ENCODE data around the gene BDNF.
"Not testable (repeated sequence)": the region's sequence is repeated elsewhere in the genome, so short reads cannot be mapped to it uniquely, and the experiment has no call there.

BDNF gene

DNA sequence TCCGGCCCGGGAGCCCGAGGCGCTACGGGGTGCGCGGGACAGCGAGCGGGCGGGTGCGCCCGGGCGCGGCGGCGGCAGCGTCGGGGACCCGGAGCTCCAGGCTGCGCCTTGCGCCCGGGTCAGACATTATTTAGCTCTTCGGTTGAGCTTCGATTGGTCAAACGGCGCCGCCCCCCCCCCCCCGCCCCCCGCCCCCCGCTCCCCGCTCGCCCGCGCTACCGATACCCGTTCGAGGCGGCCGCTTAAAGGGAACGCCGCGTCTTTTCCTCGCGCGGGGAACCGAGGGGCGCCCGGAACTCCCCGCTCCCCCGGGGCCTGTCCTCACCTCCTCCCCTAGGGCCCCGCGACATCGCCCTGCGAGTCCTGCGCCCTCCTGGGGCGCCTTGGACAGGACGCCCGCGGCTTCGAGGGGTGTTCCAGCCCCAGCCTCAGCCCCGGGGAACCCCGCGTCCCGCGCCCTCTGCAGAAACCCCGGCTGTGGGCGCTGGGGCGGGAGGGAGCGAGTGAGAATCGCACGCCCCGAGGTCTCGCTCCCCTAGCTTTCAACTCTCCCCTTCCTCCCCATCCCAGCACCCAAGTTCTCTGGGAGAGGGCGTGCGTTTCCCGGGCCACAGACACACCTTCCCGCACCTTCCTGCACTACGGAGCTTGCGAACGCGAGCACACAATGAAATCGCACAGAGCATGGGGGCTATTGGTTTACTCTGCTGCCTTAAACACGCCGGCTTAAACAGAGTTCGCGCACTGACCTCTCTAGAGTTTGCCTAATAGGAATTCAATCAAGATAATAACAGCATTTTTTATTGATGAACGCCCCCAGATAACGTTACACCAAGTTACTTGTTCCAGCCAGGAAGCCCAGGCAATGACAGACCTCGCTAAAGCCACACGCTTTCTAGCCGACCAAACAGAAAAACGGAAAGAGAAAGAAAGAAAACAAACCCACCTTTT is at the start of gene BDNF:
TSS of gene BDNF (minus strand) at position 105 of the 951 bp plus-strand sequence. CDS start 41,891 bp downstream, outside the sequence.
- TF ChIP-seq, protein P1, sequence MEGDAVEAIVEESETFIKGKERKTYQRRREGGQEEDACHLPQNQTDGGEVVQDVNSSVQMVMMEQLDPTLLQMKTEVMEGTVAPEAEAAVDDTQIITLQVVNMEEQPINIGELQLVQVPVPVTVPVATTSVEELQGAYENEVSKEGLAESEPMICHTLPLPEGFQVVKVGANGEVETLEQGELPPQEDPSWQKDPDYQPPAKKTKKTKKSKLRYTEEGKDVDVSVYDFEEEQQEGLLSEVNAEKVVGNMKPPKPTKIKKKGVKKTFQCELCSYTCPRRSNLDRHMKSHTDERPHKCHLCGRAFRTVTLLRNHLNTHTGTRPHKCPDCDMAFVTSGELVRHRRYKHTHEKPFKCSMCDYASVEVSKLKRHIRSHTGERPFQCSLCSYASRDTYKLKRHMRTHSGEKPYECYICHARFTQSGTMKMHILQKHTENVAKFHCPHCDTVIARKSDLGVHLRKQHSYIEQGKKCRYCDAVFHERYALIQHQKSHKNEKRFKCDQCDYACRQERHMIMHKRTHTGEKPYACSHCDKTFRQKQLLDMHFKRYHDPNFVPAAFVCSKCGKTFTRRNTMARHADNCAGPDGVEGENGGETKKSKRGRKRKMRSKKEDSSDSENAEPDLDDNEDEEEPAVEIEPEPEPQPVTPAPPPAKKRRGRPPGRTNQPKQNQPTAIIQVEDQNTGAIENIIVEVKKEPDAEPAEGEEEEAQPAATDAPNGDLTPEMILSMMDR (conservative IDR thresholded peaks at IDR 0.05): no peak
- no peak within 1 kb of the TSS for H3K27ac ChIP-seq

DNA sequence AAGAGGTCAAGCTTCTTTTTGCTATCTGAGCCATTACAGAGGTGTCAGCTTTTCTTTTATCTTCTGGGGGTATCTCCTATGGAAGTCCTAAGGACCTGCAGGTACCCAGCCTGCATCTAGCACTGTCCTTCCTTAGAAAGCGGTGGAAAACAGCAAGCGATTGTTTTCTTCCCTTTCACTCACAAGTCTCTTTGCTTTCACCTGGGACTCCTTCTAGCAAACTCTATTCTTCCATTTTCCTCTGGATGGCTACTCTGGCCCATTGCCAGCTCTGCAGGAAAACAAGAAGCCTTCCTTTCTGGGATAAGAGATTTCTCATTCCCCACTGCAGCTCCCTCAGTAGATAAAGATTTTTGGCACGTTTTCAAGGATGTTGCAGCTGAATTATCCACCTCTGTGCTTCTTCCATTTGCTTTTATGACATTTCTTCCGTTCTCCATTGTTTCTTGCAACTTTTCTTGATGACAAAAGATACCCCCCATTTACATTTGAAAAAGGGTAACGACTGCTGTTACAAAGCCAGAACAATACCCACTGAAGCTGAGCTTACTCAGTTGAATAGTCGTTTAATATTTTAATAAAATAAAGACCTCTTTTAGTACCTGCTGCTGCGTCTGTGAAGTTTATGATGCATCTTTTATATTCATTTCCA is 40.2 kb upstream of the BDNF start:
- TF ChIP-seq, protein P1 (conservative IDR thresholded peaks at IDR 0.05): no peak
- no peak overlapping the region for H3K27ac ChIP-seq

DNA sequence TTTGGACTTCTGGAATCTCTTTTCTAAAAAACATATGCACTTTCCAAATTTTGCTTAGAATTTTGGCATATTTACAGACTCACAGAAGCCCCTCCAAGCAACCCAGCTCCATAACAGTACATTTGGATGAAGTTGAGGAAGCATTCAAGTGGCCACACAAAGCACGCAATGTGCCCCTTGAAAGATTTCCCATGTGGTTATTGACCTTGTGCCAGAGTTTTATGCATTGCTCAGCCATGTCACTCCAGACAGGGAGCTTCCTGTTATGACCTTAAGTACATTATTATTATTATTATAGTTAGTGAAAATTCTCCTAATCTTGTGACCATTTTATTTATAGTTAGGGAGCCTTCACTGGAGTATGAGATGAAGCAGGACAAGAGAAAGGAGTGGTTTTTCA is 35.0 kb upstream of the BDNF start:
- no peak overlapping the region for H3K27ac ChIP-seq
- TF ChIP-seq, protein P1 (conservative IDR thresholded peaks at IDR 0.05): no peak

DNA sequence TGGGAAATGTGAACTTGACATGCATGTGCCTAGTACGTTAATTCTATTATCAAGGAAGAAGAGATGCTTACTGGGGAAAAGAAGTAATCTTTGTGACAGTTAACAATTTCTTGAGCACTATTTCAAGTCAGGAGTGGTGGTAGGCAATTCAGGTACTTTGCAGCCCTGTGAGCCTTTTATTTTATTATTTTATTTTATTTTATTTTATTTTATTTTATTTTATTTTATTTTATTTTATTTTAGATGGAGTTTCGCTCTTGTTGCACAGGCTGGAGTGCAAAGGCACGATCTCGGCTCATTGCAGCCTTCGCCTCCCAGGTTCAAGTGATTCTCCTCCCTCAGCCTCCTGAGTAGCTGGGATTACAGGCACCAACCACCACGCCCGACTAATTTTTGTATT is 31.5 kb upstream of the BDNF start:
- not testable (repeated sequence) for H3K27ac ChIP-seq

DNA sequence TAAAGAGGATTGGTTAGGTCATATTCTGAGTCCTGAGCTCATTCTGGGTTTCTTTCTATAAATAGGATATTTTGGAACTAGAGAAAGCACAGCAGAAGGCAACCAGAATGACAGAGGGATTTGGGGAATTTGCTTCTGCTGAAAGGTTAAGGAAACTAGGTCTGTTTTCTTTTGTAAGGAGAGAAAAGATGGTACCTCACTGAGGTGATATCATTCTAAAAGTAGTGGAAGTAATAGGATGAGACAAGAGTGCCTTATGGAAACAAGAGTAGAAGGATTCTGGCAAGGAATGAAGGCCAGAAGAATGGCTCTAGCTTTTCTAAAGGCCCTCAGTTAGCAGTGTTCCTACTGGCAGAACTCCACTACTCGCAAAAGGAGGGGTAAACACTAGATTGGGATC is 26.7 kb upstream of the BDNF start:
- TF ChIP-seq, protein P1 (conservative IDR thresholded peaks at IDR 0.05): no peak
- H3K27ac ChIP-seq: no peak overlapping the region

DNA sequence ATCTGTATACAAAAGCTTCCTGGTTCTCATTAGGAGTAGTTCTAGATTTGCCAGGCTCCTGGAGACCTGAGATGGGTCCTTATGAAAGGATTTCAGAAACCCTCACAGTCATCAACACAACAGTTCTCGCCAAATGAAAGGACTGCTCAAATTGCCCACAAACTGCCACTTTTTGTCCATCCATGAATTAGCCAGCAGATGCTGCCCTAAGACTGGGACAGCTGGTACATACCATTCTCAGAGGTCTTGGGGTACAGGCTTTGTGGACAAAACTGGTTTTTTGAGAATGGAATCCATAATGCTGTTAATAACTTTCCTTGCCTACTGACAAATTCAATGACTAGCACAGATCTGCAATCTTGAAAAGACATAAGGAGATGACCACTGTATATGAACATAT is 23.4 kb upstream of the BDNF start:
- TF ChIP-seq, protein P1 (conservative IDR thresholded peaks at IDR 0.05): no peak
- no peak overlapping the region for H3K27ac ChIP-seq

DNA sequence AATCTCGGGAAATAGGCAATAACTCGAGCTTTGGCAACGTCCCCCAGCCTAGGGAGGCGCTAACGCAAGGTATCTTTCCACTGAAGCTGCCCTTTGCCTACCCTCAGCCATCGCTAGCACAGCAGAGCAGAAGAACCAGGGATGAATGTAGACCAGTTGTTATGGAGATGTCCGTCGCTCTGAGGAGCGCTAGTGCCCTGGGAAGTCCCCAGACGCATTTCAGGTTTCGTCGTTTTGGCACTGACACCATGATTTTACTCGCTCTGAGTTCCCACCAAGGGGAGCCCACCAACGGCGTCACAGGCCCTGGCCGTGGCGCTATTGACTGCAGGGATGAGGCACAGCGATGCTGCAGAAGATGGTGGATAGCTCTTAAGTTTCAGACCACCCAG is 22.7 kb upstream of the BDNF start:
- TF ChIP-seq, protein P1 (conservative IDR thresholded peaks at IDR 0.05): no peak

More for the DNA sequence above, 22.7 kb upstream of the BDNF start:
- H3K27ac ChIP-seq: no peak overlapping the region

All from VCaP (cell line).